Pancreas (tissue), 10 donors: ENCODE data around the gene TP53BP1. TPM values are rescaled to one million over a fixed set of nuclear protein-coding genes. Genes with fewer than 3 reads are reported as not detected.
"Not testable (repeated sequence)": the region's sequence is repeated elsewhere in the genome, so short reads cannot be mapped to it uniquely, and the experiment has no call there.

ENCODE experiments used
- ATAC-seq, 4 donors: fragments of 200-7000 bp; cut with Tn5 transposase; one replicate each; pipeline versions ENCODE4 v1.8.0 to v1.9.1; 2020; ENCODE audit warnings: mild to moderate bottlenecking in 4 of 4, moderate library complexity in 4 of 4
- DNase-seq, 6 donors: peaks; one replicate each; pipeline ENCODE4 v3.0.0-alpha.2; 2020
- FAIRE-seq: peaks from 2 replicates; lab custom pipeline; 2012; peaks lifted over from hg19 to GRCh38; lab: Jason Lieb, UNC
- H3K27ac ChIP-seq, 4 donors: fragments of 200-600 bp; sonication (generic); 1 replicate in 3 of 4; 2 replicates in 1 of 4; pipeline versions ENCODE4 v1.5.0 to v1.8.0; 2020
- H3K27me3 ChIP-seq, 4 donors: fragments of 200-600 bp; one replicate each; pipeline ENCODE4 v1.8.0; 2021
- H3K36me3 ChIP-seq, 3 donors: fragments of 200-600 bp; sonication (generic) in 1 of 3; one replicate each; pipeline versions ENCODE4 v1.5.0 to v1.8.0; 2020 to 2021
- H3K4me1 ChIP-seq, 3 donors: fragments of 200-600 bp; one replicate each; pipeline ENCODE4 v1.8.0; 2021
- H3K4me3 ChIP-seq, 4 donors: fragments of 200-600 bp; sonication (generic) in 2 of 4; one replicate each; pipeline versions ENCODE4 v1.5.0 to v1.8.0; 2020 to 2021
- H3K9me3 ChIP-seq, 4 donors: fragments of 200-600 bp; one replicate each; pipeline ENCODE4 v1.8.0; 2021
- CTCF ChIP-seq, 4 donors: fragments of 200-600 bp; sonication (generic) in 3 of 4; IDR thresholded peaks; one replicate each; pipeline versions ENCODE4 v1.5.0 to v1.8.0; 2021; ENCODE audit warnings: antibody characterized with exemption in 4 of 4
- WGBS, 2 donors: extraction: QIAGEN DNeasy Blood & Tissue Kit; methylation state at CpG; one replicate each; pipeline ENCODE4 v1.1.7; 2013; 5-methylcytosine and 5-hydroxymethylcytosine counted together
- intact Hi-C, 3 donors: fragments of 100-400 bp; cut with DNase I; formaldehyde crosslinking; loops; one replicate each; pipeline versions ENCODE4 v1.11.1 to v1.14.2; 2022
- polyA plus RNA-seq, 2 donors: library from polyadenylated mRNA; stranded (reverse); fragments of 200-250 nt; gene quantifications; one replicate each; pipeline ENCODE4 v1.2.3, GENCODE V29; 2013
- total RNA-seq, 6 donors: library from RNA; stranded (reverse); fragmentation: NEBNext Ultra II Directional in 4 of 6; extraction: Animal tissue kit (Norgen Biotek cat#: 25700) in 4 of 6; gene quantifications; one replicate each; pipeline versions ENCODE4 v1.2.1 to v1.2.4, GENCODE V29; 2021 to 2023
- donor health status: healthy with polysubstance abuse.
- donor health status: DM: no; HTN: no; CAD: no; lungs with moderate emphysema.
- donor health status: DM: no; HTN: no; CAD: no.
- donor health status: control.
- donor health status: control.
- donor health status: Bipolar disorder and iron deficiency.
- donor health status: DM: yes; HTN: yes; CAD: no.
- donor health status: DM: no; HTN: no; CAD: no.
- donor health status: DM: no; HTN: no; CAD: no.
- donor health status: DM: yes; HTN: yes; CAD: no.

Gene TP53BP1
- total RNA-seq: 10 to 100 TPM; 12.6 to 31.8 (median 15.2) TPM
- polyA plus RNA-seq: 10 to 100 TPM; 12.4 to 19.0 TPM

DNA sequence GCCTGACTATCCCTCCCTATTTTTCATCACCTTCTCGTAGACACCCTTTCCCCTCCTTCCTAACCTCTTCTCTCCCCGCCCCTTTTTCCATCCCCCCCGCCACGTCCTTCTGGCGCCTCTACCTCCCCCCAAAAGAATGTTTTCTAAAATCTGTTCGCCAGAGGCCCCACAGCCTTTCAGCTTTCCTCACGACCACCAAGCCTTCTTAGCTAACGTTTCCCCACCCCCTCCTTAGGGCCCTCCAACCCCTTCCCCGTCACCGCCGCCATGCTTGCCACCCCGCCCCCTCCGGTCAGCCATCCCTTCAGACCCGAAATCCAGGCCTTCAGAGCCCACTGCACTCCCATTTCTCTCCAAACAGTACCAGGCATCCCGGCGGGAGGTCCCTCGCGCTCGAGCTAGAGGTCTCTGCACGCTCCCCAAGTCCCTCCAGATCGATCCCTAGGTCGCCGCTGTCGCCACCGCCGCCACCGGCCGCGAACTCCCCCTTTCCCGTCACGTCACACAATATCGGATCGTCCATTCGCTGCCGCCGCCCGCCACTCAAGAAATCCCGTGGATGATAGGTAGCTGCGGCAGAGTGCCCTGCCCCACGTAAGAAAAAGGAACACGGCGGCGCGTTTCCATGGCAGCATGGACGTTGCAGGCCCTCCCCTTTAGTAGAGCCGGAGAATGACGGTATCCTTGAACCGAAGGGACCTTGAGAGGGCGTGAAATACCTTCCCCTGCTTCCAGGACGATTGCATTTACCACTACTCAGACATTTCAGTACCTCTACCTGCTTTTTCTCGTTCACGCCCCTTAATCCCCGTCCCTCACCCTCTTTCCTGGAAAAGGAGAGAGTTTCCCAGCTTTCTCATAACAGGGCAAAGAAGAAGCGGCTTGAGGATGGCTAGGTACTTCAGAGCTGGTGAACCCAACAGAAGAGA lies at the start of gene TP53BP1:
TSS of gene TP53BP1 (minus strand) at position 484 of the 929 bp plus-strand sequence. CDS start at position 371, 113 bp downstream.
- peaks cover 0 to 5% (median 5%) of the 10 kb centered on the region in 3 donors for H3K4me1 ChIP-seq
- H3K4me3 ChIP-seq: peak within 1 kb of the TSS; percentile 49 to 78 (median 74)
- H3K36me3 ChIP-seq: no peaks in the 10 kb centered on the region
- no peaks in the 10 kb centered on the region for H3K27me3 ChIP-seq
- TF ChIP-seq CTCF (IDR thresholded peaks at IDR 0.05): no peak
- no peaks in the 10 kb centered on the region for H3K9me3 ChIP-seq
- ATAC-seq (peak; percentile 99 to 100 (median 100)), FAIRE-seq (peak; percentile 26), DNase-seq (peak; percentile 94 to 97 (median 95))
- 0 to 1% methylated on average over 54 of the region's 54 CpGs for WGBS, 2 donors
- peak within 1 kb of the TSS; percentile 43 to 70 (median 60) for H3K27ac ChIP-seq
- intact Hi-C loops: no loop called here

DNA sequence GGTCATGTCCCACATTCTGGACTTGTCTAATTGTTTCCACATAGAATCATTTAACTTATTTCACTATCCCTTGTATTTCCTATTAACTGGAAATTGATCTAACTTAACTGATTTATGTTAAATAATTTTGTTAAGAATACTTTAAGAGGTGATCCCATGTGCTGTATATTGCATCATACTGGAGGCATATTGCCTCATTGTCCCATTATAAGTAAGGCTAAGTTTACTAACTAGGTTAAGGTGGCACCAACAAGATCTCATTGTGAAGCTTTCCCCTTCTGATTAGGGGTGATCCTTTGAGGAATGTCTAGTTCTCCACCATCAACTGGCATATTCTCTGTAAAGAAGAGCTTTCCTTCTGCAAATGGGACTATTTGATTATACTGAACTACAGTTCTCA lies 48.8 kb upstream of the TP53BP1 start:
- no peak for DNase-seq
- intact Hi-C loops: no loop called here

DNA sequence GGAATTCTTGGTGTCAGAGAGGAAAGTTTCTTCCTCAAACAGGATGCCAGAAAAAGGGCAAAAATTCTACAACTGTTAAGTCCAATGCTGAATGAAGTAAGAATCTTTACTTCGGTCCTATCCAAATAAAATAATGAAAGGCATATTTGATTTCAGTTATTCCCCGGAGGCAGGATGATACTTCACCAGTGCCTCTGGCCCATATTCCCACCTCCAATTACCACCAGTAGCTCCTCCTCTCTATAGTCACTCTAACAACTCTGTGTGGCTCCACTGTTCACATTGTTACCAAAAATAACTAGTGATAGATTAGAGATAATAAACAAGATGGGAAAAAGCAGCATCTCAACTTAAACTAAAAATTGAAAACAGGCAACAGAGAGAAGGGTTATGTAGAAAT lies 45.1 kb upstream of the TP53BP1 start:
- H3K36me3 ChIP-seq: no peaks in the 10 kb centered on the region
- TF ChIP-seq CTCF (IDR thresholded peaks at IDR 0.05): no peak
- DNase-seq (no peak), FAIRE-seq (no peak), ATAC-seq (no peak)
- 87 to 88% methylated on average over 2 of the region's 2 CpGs for WGBS, 2 donors
- intact Hi-C loops: no loop called here
- no peaks in the 10 kb centered on the region for H3K9me3 ChIP-seq
- H3K27me3 ChIP-seq: no peaks in the 10 kb centered on the region
- H3K4me1 ChIP-seq: no peaks in the 10 kb centered on the region
- no peak overlapping the region for H3K27ac ChIP-seq
- H3K4me3 ChIP-seq: no peak overlapping the region

More for the DNA sequence above, 48.8 kb upstream of the TP53BP1 start:
- no peak for ATAC-seq
- H3K27ac ChIP-seq: no peak overlapping the region
- no peaks in the 10 kb centered on the region for H3K27me3 ChIP-seq
- TF ChIP-seq CTCF (IDR thresholded peaks at IDR 0.05): no peak
- no peak overlapping the region for H3K4me3 ChIP-seq
- H3K36me3 ChIP-seq: no peaks in the 10 kb centered on the region
- no peak for FAIRE-seq
- H3K4me1 ChIP-seq: no peaks in the 10 kb centered on the region
- no peaks in the 10 kb centered on the region for H3K9me3 ChIP-seq

- FAIRE-seq (no peak), ATAC-seq (no peak), DNase-seq (no peak)
- Histone ChIP-seq H3K27ac (no peak overlapping the region), H3K27me3 (no peaks in the 10 kb centered on the region), H3K36me3 (no peaks in the 10 kb centered on the region), H3K4me1 (no peaks in the 10 kb centered on the region), H3K9me3 (no peaks in the 10 kb centered on the region), H3K4me3 (no peak overlapping the region)
- intact Hi-C loops: no loop called here
- 85 to 93% methylated on average over 3 of the region's 3 CpGs for WGBS, 2 donors
- no peak for TF ChIP-seq CTCF (IDR thresholded peaks at IDR 0.05)
Measured at GRCh38 chr15:43534897-43535296, 41.9 kb upstream of the TP53BP1 start.

DNA sequence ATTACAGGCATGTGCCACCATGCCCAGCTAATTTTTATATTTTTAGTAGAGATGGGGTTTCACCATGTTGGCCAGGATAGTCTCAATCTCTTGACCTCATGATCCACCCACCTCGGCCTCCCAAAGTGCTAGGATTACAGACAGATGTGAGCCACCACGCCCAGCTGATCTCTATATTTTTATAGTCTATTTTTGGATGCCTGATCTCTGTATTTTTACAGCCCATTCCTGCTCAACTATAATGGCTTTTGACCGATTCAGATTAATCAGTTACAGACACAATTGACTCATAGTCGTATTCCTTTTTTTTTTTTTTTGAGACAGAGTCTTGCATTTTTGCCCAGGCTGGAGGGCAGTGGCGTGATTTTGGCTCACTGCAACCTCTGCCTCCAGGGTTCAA lies 39.9 kb upstream of the TP53BP1 start:
- DNase-seq, intact Hi-C loops, H3K36me3 ChIP-seq, H3K27me3 ChIP-seq, H3K9me3 ChIP-seq, H3K4me1 ChIP-seq, H3K27ac ChIP-seq, H3K4me3 ChIP-seq, ATAC-seq, FAIRE-seq: not testable (repeated sequence)
- WGBS, 2 donors: 83 to 91% methylated on average over 5 of the region's 5 CpGs
